Omental fat pad (tissue), 4 donors: Measurements from ENCODE around the gene STX16. TPM values are rescaled to one million over a fixed set of nuclear protein-coding genes. Genes with fewer than 3 reads are reported as not detected.

Experiments used
- ATAC-seq: fragments of 150-250 bp; one replicate; pipeline ENCODE4 v1.9.1; 2016; ENCODE audit warnings: mild to moderate bottlenecking, moderate library complexity; ENCODE audit not compliant: low FRiP score
- DNase-seq: peaks from one replicate; pipeline ENCODE4 v3.0.0-alpha.2; 2019; ENCODE audit warnings: low spot score
- CTCF ChIP-seq, 3 donors: fragments of 450-650 bp; IDR thresholded peaks; one replicate each; pipeline ENCODE4 v1.5.1; 2016 to 2017; ENCODE audit warnings: antibody characterized with exemption in 3 of 3, mild to moderate bottlenecking in 3 of 3, moderate library complexity in 2 of 3
- total RNA-seq, 4 donors: library from RNA; depleted of rRNA; stranded (reverse); fragments of >200 nt; gene quantifications; one replicate each; pipeline ENCODE4 v1.1.0, GENCODE V29; 2016

Gene STX16
- total RNA-seq, 4 donors from 2014 or later, result 38.5 to 87.2 (median 49.1) TPM

GRCh38 chr20:58657262-58657661 lies 6.2 kb downstream of the STX16 start:
- TF ChIP-seq CTCF (IDR thresholded peaks at IDR 0.05), result no peak
- DNase-seq (no peak), ATAC-seq (no peak)

GRCh38 chr20:58657986-58658385 lies 6.9 kb downstream of the STX16 start:
- DNase-seq, result no peak
- no peak for ATAC-seq
- no peak for TF ChIP-seq CTCF (IDR thresholded peaks at IDR 0.05)

GRCh38 chr20:58658760-58659159 lies 7.7 kb downstream of the STX16 start:
- ATAC-seq (no peak), DNase-seq (no peak)
- TF ChIP-seq CTCF (IDR thresholded peaks at IDR 0.05), result no peak

GRCh38 chr20:58659841-58660240 lies 8.8 kb downstream of the STX16 start:
- DNase-seq (no peak), ATAC-seq (no peak)
- TF ChIP-seq CTCF (IDR thresholded peaks at IDR 0.05), result no peak

- no peak for TF ChIP-seq CTCF (IDR thresholded peaks at IDR 0.05)
- no peak for DNase-seq
- ATAC-seq, result no peak
Measured at GRCh38 chr20:58660855-58661597, 9.9 kb downstream of the STX16 start.

- no peak for TF ChIP-seq CTCF (IDR thresholded peaks at IDR 0.05)
- DNase-seq (no peak), ATAC-seq (no peak)
Measured at GRCh38 chr20:58661598-58662473, 10.8 kb downstream of the STX16 start.
